Measurements from ENCODE around the gene ZNF576.

ZNF576 gene

GRCh38 chr19:43595605-43595998 lies 793 bp upstream of the ZNF576 start:
- TF ChIP-seq CTCF (conservative IDR thresholded peaks at IDR 0.05; ENCODE audit: low read depth, low read length): no peak
- Histone ChIP-seq H4K20me1 (ENCODE audit: insufficient read depth) (no peaks in the 10 kb centered on the region), H3K4me3 (IDR thresholded peaks at IDR 0.05; ENCODE audit: insufficient read depth, low read depth, low read length) (no peak overlapping the region), H3K4me2 (peak overlapping the region; percentile 65), H3K27me3 (ENCODE audit: insufficient read depth, low read depth) (no peaks in the 10 kb centered on the region), H2AFZ (ENCODE audit: low read depth) (peak overlapping the region; percentile 64), H3K27ac (peak overlapping the region; percentile 93), H3K4me1 (ENCODE audit: low read depth, poor library complexity, severe bottlenecking) (peaks cover 14% of the 10 kb centered on the region), H3K36me3 (ENCODE audit: insufficient read depth) (no peaks in the 10 kb centered on the region), H3K79me2 (ENCODE audit: insufficient read depth, low read depth) (peaks cover 35% of the 10 kb centered on the region), H3K9ac (peak overlapping the region; percentile 95)

- Histone ChIP-seq H3K4me1 (ENCODE audit: low read depth, poor library complexity, severe bottlenecking) (peaks cover 14% of the 10 kb centered on the region), H3K27me3 (ENCODE audit: insufficient read depth, low read depth) (no peaks in the 10 kb centered on the region), H4K20me1 (ENCODE audit: insufficient read depth) (no peaks in the 10 kb centered on the region), H3K79me2 (ENCODE audit: insufficient read depth, low read depth) (peaks cover 35% of the 10 kb centered on the region), H2AFZ (ENCODE audit: low read depth) (peak overlapping the region; percentile 81), H3K36me3 (ENCODE audit: insufficient read depth) (no peaks in the 10 kb centered on the region), H3K4me3 (IDR thresholded peaks at IDR 0.05; ENCODE audit: insufficient read depth, low read depth, low read length) (peak overlapping the region; percentile 56), H3K9ac (peak overlapping the region; percentile 95), H3K4me2 (peak overlapping the region; percentile 89), H3K27ac (peak overlapping the region; percentile 93)
- TF ChIP-seq CTCF (conservative IDR thresholded peaks at IDR 0.05; ENCODE audit: low read depth, low read length): no peak
Observed at GRCh38 chr19:43596842-43597461, 557 bp downstream of the ZNF576 start.

DNA sequence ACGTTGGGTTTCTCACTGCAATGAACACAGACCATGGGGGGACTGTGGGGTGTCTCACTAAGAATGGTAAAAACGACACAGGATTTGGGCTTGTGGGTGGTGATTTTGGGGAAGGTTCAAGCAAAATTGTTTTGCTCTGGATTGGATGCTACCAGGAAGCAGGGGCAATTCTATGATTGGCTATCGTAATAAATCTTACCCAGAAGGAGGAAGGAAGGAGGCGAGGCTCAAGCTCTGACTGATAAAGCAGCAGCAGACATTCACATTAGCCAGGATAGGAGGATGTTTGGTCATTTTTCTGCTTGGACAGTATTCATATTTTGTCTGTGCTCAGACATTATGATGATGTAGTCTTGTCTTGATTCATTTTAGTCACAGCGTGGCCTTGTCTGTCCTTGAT lies 1.5 kb downstream of the ZNF576 start:
- Histone ChIP-seq H3K27me3 (ENCODE audit: insufficient read depth, low read depth) (no peaks in the 10 kb centered on the region), H3K4me1 (ENCODE audit: low read depth, poor library complexity, severe bottlenecking) (peaks cover 14% of the 10 kb centered on the region), H3K4me3 (IDR thresholded peaks at IDR 0.05; ENCODE audit: insufficient read depth, low read depth, low read length) (no peak overlapping the region), H3K79me2 (ENCODE audit: insufficient read depth, low read depth) (peaks cover 35% of the 10 kb centered on the region), H3K4me2 (peak overlapping the region; percentile 89), H3K27ac (no peak overlapping the region), H4K20me1 (ENCODE audit: insufficient read depth) (no peaks in the 10 kb centered on the region), H3K9ac (no peak overlapping the region), H3K36me3 (ENCODE audit: insufficient read depth) (no peaks in the 10 kb centered on the region), H2AFZ (ENCODE audit: low read depth) (no peak overlapping the region)
- TF ChIP-seq CTCF (conservative IDR thresholded peaks at IDR 0.05; ENCODE audit: low read depth, low read length): no peak

DNA sequence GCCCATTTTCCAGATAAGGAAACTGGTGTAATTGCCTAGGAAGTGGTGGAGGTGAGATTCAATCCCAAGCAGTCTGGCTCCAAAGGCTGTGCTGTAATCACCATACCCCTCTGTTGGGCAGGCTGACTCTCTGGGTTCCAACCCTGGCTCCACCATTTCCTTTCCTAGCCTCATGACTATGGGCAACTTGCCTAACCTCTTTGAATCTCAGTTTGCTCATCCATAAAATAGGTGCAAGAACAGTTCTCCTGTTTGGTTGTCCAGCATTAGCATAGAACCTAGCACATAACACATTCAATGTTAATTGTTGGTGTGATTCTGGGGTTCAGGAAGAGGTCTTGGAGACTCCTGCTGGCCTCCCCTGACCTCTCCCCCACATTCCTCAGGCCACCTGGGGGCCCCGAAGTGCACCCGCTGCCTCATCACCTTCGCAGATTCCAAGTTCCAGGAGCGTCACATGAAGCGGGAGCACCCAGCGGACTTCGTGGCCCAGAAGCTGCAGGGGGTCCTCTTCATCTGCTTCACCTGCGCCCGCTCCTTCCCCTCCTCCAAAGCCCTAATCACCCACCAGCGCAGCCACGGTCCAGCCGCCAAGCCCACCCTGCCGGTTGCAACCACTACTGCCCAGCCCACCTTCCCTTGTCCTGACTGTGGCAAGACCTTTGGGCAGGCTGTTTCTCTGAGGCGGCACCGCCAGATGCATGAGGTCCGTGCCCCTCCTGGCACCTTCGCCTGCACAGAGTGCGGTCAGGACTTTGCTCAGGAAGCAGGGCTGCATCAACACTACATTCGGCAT lies 2.2 kb downstream of the ZNF576 start:
- TF ChIP-seq CTCF (conservative IDR thresholded peaks at IDR 0.05; ENCODE audit: low read depth, low read length): no peak

More for the DNA sequence above, 2.2 kb downstream of the ZNF576 start:
- no peaks in the 10 kb centered on the region for H3K27me3 ChIP-seq (ENCODE audit: insufficient read depth, low read depth)
- H3K9ac ChIP-seq: no peak overlapping the region
- no peak overlapping the region for H3K27ac ChIP-seq
- H3K4me1 ChIP-seq (ENCODE audit: low read depth, poor library complexity, severe bottlenecking): peaks cover 14% of the 10 kb centered on the region
- peaks cover 35% of the 10 kb centered on the region for H3K79me2 ChIP-seq (ENCODE audit: insufficient read depth, low read depth)
- no peak overlapping the region for H2AFZ ChIP-seq (ENCODE audit: low read depth)
- no peaks in the 10 kb centered on the region for H3K36me3 ChIP-seq (ENCODE audit: insufficient read depth)
- peak overlapping the region; percentile 89; the same call in 1 of the 2 replicates for H3K4me2 ChIP-seq
- no peak overlapping the region for H3K4me3 ChIP-seq (IDR thresholded peaks at IDR 0.05; ENCODE audit: insufficient read depth, low read depth, low read length)
- no peaks in the 10 kb centered on the region for H4K20me1 ChIP-seq (ENCODE audit: insufficient read depth)
